ENCODE measurements around the gene OPA3.

OPA3 gene

DNA sequence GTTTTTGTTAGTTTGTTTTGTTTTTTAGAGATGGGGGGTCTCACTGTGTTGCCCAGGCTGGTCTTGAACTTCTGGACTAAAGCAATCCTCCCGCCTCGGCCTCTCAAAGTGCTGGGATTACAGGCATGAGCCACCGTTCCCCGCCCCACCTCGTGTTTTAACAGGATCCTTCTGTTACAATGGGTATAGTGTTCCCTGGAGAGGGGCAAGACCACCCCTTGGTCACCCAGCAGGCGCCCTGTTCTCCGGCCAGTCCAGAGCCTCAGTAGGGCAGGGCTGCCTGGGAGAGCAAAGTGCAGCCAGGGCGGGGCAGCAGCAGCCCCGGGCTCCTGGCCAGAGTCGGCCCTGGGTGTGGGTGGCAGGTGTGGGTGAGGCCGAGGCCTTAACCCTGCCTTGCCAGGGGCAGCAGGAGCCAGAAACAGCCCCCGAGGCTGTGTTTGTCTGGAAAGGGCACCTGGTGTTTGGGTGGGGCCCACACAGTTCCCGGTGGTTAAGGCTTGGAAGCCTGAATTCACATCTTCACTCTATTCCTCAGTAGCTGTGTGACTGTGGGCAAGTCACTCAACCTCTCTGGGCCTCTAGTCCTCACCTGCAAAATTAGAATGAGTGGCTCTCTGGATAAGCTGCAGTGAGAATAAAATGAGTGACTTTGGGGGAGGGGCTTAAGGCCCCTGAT is 70.1 kb downstream of the OPA3 start:
- TF ChIP-seq, protein P1, sequence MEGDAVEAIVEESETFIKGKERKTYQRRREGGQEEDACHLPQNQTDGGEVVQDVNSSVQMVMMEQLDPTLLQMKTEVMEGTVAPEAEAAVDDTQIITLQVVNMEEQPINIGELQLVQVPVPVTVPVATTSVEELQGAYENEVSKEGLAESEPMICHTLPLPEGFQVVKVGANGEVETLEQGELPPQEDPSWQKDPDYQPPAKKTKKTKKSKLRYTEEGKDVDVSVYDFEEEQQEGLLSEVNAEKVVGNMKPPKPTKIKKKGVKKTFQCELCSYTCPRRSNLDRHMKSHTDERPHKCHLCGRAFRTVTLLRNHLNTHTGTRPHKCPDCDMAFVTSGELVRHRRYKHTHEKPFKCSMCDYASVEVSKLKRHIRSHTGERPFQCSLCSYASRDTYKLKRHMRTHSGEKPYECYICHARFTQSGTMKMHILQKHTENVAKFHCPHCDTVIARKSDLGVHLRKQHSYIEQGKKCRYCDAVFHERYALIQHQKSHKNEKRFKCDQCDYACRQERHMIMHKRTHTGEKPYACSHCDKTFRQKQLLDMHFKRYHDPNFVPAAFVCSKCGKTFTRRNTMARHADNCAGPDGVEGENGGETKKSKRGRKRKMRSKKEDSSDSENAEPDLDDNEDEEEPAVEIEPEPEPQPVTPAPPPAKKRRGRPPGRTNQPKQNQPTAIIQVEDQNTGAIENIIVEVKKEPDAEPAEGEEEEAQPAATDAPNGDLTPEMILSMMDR (IDR thresholded peaks at IDR 0.05), result no peak

DNA sequence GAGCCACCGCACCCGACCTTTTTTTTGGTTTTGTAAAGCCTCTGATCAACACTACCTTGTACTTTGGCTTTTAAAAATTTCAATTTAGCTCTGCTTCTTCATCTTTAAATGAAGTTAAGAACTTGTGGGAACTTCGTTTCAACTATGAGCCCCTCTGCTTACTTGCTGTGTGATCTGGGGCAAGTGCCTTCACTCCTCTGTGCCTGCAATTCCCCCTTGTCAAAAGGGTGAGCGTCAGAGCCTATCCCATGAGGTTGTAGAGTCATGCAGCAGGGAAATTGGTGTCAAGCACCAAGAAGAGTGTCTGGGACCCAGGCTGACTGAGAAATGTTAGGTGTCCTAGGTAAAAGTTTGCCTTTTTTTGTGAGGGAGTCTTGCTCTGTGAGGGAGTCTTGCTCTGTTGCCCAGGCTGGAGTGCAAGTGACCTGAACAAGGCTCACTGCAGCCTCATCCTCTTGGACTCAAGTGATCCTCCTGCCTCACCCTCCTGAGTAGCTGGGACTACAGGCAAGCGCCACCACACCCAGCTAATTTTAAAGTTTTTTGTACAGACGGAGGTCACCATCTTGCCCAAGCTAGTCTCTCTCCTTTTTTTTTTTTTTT is 71.6 kb downstream of the OPA3 start:
- TF ChIP-seq, protein P1 (IDR thresholded peaks at IDR 0.05), result no peak

DNA sequence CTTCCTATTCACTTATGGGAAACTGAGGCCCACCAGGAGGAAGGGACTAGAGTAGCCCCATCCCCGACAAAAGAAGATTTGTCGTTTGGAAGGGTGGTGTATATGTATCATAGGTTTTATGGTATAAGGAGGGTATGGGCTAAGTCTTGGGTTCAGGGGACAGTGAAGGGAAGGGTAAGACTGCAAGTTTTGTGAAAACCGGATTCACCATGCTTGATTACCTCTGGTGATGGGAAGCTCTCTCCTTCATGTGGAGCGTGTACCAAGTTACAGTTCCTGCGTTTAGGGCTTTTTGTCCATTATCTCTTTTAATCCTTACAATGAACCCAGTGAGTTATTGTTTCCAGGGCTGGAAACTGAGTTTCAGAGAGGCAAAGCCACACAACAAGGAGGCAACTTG is 73.5 kb downstream of the OPA3 start:
- TF ChIP-seq, protein P1 (IDR thresholded peaks at IDR 0.05), result no peak

DNA sequence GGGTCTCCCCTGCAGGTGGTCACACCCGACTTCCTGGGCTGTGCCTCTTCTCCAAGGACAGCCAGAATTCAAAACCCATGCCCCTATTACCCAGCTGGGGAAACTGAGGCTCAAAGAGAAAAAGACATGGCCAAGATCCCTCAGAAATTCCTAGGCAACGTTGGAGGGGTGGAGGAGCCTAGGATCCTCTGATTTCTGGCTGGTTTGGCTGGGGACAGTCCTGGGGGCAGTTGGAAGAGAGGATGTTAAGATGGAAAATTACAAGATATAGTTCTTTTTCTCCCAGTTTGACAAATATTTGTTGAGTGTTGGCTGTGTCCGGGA is 74.9 kb downstream of the OPA3 start:
- TF ChIP-seq, protein P1 (IDR thresholded peaks at IDR 0.05), result no peak

DNA sequence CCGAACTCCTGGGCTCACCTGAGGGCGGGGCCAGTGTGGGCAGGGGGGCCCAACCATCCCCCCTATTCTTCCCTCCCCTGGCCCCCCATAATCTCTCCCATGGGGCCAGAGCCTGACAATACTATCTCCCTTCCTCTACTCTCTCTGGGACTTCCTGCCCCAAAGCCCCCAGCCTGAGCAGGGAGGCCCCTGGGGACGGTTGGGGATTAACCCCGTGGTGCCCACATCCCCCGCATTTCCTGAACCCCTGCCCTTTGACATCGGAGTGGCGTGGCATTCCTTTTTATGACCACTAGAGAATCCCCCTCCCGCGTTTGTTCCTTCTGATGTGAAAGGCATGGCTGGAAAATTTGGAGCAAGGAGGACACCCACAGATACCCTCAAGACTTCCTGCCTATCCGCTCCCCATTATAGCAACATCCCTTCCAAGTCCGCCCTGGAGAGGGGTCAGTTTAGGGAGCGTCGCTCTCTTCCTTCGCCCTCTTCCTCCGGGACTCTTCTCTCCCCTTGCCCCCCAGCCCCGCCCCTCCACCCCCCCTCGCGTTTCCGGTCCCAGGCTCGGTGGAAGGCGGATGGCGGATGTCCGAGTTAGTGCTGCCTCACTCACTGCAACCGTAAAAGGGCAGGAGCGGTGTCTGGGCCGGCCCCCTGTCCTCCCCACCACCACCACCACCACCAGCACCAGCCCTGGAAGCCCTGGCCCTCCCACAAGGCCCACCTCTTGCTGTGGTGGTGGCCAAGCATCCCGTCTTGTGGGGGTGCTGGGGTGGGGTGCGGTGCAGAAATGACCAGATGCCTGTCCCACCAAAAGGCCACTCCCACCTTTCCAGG is 75.5 kb downstream of the OPA3 start:
- TF ChIP-seq, protein P1 (IDR thresholded peaks at IDR 0.05), result no peak

DNA sequence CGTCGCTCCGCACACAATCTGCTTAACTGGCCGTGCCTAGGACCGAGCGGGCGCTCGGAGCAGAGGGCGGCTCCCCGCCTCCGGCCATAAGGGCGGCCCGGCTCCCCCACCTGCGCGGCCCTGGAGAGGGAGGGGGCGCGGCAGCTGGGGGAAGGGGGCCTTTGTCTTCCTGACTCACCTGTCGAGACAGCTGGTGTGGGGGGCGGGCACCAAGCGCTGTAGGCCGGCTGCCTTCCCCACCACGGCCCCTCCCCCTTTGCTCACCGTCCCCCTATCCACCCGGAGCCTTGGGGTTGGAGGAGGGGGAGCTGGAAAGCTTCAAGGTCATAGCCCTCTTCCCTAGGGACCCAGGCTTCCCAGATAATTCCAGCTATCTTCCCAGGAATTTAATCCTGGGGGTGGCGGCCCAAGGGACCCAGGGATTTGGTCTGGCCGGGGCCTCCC is 76.2 kb downstream of the OPA3 start:
- TF ChIP-seq, protein P1 (IDR thresholded peaks at IDR 0.05), result no peak

DNA sequence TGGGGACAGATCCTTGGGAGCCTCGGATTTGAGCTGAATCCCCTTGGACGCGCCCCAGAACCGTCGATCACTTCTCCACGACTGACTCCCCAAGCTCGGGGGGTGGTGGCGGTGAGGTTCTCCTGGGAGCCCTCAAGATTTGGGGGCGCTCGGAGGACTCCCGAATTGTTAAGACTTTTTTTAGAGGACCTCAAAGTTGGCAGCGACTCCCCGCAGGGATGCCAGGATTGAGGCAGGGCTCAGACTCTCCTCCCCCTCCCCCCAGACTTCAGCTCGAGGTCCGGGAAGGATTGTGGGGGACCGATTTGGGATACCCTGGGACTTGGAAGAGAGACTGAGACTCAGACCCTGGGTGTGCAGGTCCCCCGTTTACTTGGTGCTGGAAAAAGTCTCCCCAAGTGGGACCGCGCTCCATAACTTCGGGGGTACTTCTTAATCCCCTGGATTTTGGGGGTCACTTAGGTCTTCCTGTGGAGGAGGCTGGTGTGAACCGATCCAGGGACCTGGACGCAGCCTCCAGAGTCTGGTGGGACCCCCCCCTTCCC is 76.7 kb downstream of the OPA3 start:
- TF ChIP-seq, protein P1 (IDR thresholded peaks at IDR 0.05), result no peak

Measured in LNCAP (cell line).